H1 (cell line): ENCODE data around the gene SLC2A11.

ENCODE experiments used
- BACH1 ChIP-seq: IDR thresholded peaks from 2 replicates; pipeline ENCODE4 v1.6.1; 2012; ENCODE audit warnings: low read length, improper control_type of control experiment
- CREB1 ChIP-seq: IDR thresholded peaks from 2 replicates; pipeline ENCODE4 v1.6.1; 2012; ENCODE audit warnings: inconsistent platforms
- EZH2 ChIP-seq: fragments of 200-600 bp; sonication (generic); IDR thresholded peaks from 2 replicates; pipeline ENCODE4 v1.7.1; 2012; ENCODE audit warnings: low read depth, mild to moderate bottlenecking, moderate library complexity, low read length, inconsistent platforms; ENCODE audit not compliant: severe bottlenecking
- HDAC2 ChIP-seq, 2 experiments: fragments of 300-600 bp in 1 of 2; sonication (generic) in 1 of 2; IDR thresholded peaks; 2 replicates each; pipeline ENCODE4 v1.6.1; 2011 to 2012; ENCODE audit warnings: low read depth in 2 of 2, low read length in 2 of 2, mild to moderate bottlenecking in 2 of 2, moderate library complexity in 2 of 2, borderline replicate concordance in 1 of 2, inconsistent platforms in 1 of 2
- POLR2A ChIP-seq, 2 experiments: IDR thresholded peaks; 1 replicate in 1 of 2; 2 replicates in 1 of 2; pipeline ENCODE4 v1.6.1; 2011; ENCODE audit warnings: low read depth in 2 of 2, low read length in 2 of 2, mild to moderate bottlenecking in 2 of 2; ENCODE audit errors: control extremely low read depth in 1 of 2
- RFX5 ChIP-seq: IDR thresholded peaks from 2 replicates; pipeline ENCODE4 v1.6.1; 2011; ENCODE audit warnings: low read depth, low read length, improper control_type of control experiment, borderline replicate concordance
- SIRT6 ChIP-seq: IDR thresholded peaks from one replicate; pipeline ENCODE4 v1.7.1; 2012; ENCODE audit warnings: low read length, inconsistent platforms
- SIX5 ChIP-seq: IDR thresholded peaks from 2 replicates; pipeline ENCODE4 v1.6.1; 2011; ENCODE audit warnings: mild to moderate bottlenecking, low read depth, low read length
- TAF1 ChIP-seq: IDR thresholded peaks from 2 replicates; pipeline ENCODE4 v1.6.1; 2011; ENCODE audit warnings: mild to moderate bottlenecking, low read depth, low read length
- YY1 ChIP-seq: IDR thresholded peaks from 2 replicates; pipeline ENCODE4 v1.6.1; 2011; ENCODE audit warnings: low read depth, mild to moderate bottlenecking, low read length
- ZNF274 ChIP-seq: IDR thresholded peaks from 2 replicates; pipeline ENCODE4 v1.7.0; 2012; ENCODE audit warnings: low read length, borderline replicate concordance; ENCODE audit errors: extremely low read depth
- TF ChIP-seq, protein P1 (sequence below): IDR thresholded peaks from 2 replicates; pipeline ENCODE4 v1.6.1; 2011; ENCODE audit warnings: low read depth, mild to moderate bottlenecking, low read length; ENCODE audit not compliant: insufficient read depth
- TF ChIP-seq, protein P2 (sequence below), 3 experiments: IDR thresholded peaks; 1 replicate in 2 of 3; 2 replicates in 1 of 3; pipeline versions ENCODE4 v1.5.1 to v1.6.1; 2011; ENCODE audit warnings: low read length in 3 of 3, mild to moderate bottlenecking in 3 of 3, inconsistent platforms in 2 of 3, low read depth in 1 of 3, moderate library complexity in 1 of 3; ENCODE audit not compliant: insufficient read depth in 1 of 3; ENCODE audit errors: control extremely low read depth in 1 of 3
- TF ChIP-seq, protein P3 (sequence below): IDR thresholded peaks from 2 replicates; pipeline ENCODE4 v1.6.1; 2012; ENCODE audit warnings: inconsistent platforms

DNA sequence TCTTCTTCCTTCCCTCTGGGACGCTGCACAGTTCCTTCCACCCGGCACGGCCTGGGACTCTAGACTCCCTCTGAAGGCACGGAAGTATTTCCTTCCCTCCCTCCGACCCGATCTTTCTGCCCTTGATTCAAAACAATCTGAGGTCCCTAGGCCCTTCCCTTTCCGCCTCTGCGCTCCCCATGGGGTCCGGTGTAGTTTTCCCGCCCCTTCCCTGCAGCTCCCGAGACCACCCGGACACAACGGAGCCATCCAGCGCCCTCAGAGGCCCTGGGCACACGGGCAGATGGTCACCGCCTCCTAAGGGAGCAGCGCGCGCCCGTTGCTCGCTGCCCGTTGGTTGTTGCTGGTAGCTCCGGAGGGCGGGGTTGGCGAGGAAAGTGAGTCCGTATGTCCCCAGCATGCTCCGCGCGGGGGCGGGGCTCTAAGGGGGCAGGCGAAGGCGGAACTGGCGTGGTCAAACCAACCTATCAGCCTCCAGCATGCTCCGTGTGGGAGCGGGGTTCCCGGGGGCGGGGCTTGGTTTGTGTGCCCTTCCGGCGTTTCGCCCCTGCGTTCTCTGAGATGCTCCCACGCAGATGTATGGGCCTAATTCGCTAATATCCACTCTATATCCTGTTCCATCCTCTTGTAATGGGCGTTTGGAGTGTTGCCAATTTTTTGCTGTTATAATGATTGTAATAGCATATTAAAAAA lies 56.1 kb downstream of the SLC2A11 start:
- TF ChIP-seq, protein P1, sequence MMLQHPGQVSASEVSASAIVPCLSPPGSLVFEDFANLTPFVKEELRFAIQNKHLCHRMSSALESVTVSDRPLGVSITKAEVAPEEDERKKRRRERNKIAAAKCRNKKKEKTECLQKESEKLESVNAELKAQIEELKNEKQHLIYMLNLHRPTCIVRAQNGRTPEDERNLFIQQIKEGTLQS, result no peak
- TF ChIP-seq HDAC2 (IDR thresholded peaks at IDR 0.05; ENCODE audit: borderline replicate concordance in 1 of 2, low read depth in 2 of 2, low read length in 2 of 2) (peak in 1 of 2 experiments; percentile 88; a peak in 1 of 4 replicates), CREB1 (peak; percentile 45; the same call in 1 of the 2 replicates), YY1 (no peak), RFX5 (no peak), SIRT6 (no peak), POLR2A (IDR thresholded peaks at IDR 0.05; ENCODE audit: control extremely low read depth in 1 of 2, low read depth in 2 of 2, low read length in 2 of 2) (peak; percentile 73 to 79; a peak in 2 of 3 replicates), EZH2 (no peak), BACH1 (no peak), SIX5 (no peak), TAF1 (peak; percentile 58), ZNF274 (no peak)
- TF ChIP-seq, protein P2, sequence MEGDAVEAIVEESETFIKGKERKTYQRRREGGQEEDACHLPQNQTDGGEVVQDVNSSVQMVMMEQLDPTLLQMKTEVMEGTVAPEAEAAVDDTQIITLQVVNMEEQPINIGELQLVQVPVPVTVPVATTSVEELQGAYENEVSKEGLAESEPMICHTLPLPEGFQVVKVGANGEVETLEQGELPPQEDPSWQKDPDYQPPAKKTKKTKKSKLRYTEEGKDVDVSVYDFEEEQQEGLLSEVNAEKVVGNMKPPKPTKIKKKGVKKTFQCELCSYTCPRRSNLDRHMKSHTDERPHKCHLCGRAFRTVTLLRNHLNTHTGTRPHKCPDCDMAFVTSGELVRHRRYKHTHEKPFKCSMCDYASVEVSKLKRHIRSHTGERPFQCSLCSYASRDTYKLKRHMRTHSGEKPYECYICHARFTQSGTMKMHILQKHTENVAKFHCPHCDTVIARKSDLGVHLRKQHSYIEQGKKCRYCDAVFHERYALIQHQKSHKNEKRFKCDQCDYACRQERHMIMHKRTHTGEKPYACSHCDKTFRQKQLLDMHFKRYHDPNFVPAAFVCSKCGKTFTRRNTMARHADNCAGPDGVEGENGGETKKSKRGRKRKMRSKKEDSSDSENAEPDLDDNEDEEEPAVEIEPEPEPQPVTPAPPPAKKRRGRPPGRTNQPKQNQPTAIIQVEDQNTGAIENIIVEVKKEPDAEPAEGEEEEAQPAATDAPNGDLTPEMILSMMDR (IDR thresholded peaks at IDR 0.05; ENCODE audit: control extremely low read depth in 1 of 3, insufficient read depth in 1 of 3, low read depth in 1 of 3, low read length in 3 of 3), result no peak
- TF ChIP-seq, protein P3, sequence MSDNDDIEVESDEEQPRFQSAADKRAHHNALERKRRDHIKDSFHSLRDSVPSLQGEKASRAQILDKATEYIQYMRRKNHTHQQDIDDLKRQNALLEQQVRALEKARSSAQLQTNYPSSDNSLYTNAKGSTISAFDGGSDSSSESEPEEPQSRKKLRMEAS, result peak; percentile 86
